OCI-LY7 (cell line): ENCODE results near the gene UNKL. TPM values are rescaled to one million over a fixed set of nuclear protein-coding genes. Genes with fewer than 3 reads are reported as not detected.

Source experiments
- BruUV-seq: library from RNA; stranded (reverse); fragments of 400-500 nt; replicated peaks from 2 replicates; lab custom pipeline; 2021; lab: Mats Ljungman, UMichigan
- CTCF ChIA-PET: fragments of 300-600 bp; sonication (Branson Sonifier 250); formaldehyde crosslinking; loops from one replicate; lab custom pipeline; 2022; ENCODE audit warnings: antibody characterized with exemption; ENCODE audit not compliant: unreplicated experiment; lab: Charles Lee
- POLR2A ChIA-PET: fragments of 300-600 bp; sonication (Branson Sonifier 250); formaldehyde crosslinking; loops from one replicate; lab custom pipeline; 2022; ENCODE audit warnings: antibody characterized with exemption; lab: Charles Lee
- DNase-seq: peaks from one replicate; pipeline ENCODE4 v3.0.0-alpha.2; 2015; ENCODE audit warnings: low spot score
- H2AFZ ChIP-seq: fragments of 200-600 bp; sonication (generic), shearing (Covaris generic); 2 replicates; pipeline ENCODE4 v1.6.1; 2014; ENCODE audit warnings: mild to moderate bottlenecking, antibody characterized with exemption, low read length, moderate library complexity
- H3K27ac ChIP-seq: fragments of 200-600 bp; sonication (generic); 2 replicates; pipeline ENCODE4 v1.5.1; 2014; ENCODE audit warnings: mixed run types, low read depth, mild to moderate bottlenecking, moderate library complexity, low read length, inconsistent platforms; ENCODE audit not compliant: poor library complexity, severe bottlenecking
- H3K36me3 ChIP-seq: fragments of 200-600 bp; sonication (generic); 2 replicates; pipeline ENCODE4 v1.6.1; 2014; ENCODE audit warnings: mild to moderate bottlenecking, antibody characterized with exemption, low read length, moderate library complexity, mixed read lengths; ENCODE audit not compliant: insufficient read depth
- H3K4me1 ChIP-seq: fragments of 200-600 bp; sonication (generic); 2 replicates; pipeline ENCODE4 v1.5.1; 2014; ENCODE audit warnings: mild to moderate bottlenecking, low read length; ENCODE audit not compliant: insufficient read depth, poor library complexity, severe bottlenecking
- H3K4me2 ChIP-seq: fragments of 200-600 bp; sonication (generic); 2 replicates; pipeline ENCODE4 v1.6.1; 2014; ENCODE audit warnings: mild to moderate bottlenecking, low read length
- H3K4me3 ChIP-seq: fragments of 200-600 bp; sonication (generic); 2 replicates; pipeline ENCODE4 v1.5.1; 2014; ENCODE audit warnings: mild to moderate bottlenecking, low read depth, low read length; ENCODE audit not compliant: poor library complexity, severe bottlenecking
- H3K79me2 ChIP-seq: fragments of 200-600 bp; sonication (generic); 2 replicates; pipeline ENCODE4 v1.6.1; 2016; ENCODE audit warnings: low read depth, mild to moderate bottlenecking, low read length, moderate library complexity, mixed read lengths; ENCODE audit not compliant: insufficient read depth
- H3K9me2 ChIP-seq: fragments of 200-600 bp; sonication (generic); 2 replicates; pipeline ENCODE4 v1.6.1; 2016; ENCODE audit warnings: mild to moderate bottlenecking, low read length, mixed read lengths; ENCODE audit not compliant: insufficient read depth
- H3K9me3 ChIP-seq: fragments of 200-600 bp; sonication (generic); 2 replicates; pipeline ENCODE4 v1.6.1; 2014; ENCODE audit warnings: mild to moderate bottlenecking, mixed run types, low read length, mixed read lengths
- H4K20me1 ChIP-seq: fragments of 200-600 bp; sonication (generic); 2 replicates; pipeline ENCODE4 v1.6.1; 2014; ENCODE audit warnings: mild to moderate bottlenecking, antibody characterized with exemption, low read length, moderate library complexity, mixed read lengths; ENCODE audit not compliant: insufficient read depth
- CTCF ChIP-seq: fragments of 200-600 bp; sonication (generic); conservative IDR thresholded peaks from 2 replicates; pipeline ENCODE4 v1.5.1; 2014; ENCODE audit warnings: mild to moderate bottlenecking, antibody characterized with exemption, low read length, moderate library complexity, mixed read lengths
- EZH2phosphoT487 ChIP-seq: fragments of 200-600 bp; sonication (generic); IDR thresholded peaks from 2 replicates; pipeline ENCODE4 v1.6.1; 2018; ENCODE audit warnings: low read depth, borderline replicate concordance, mild to moderate bottlenecking, mixed run types, antibody characterized with exemption, low read length, moderate library complexity, mixed read lengths
- intact Hi-C: fragments of 100-400 bp; cut with micrococcal nuclease; formaldehyde crosslinking; loops from one replicate; pipeline ENCODE4 v1.10.0; 2022; ENCODE audit not compliant: unreplicated experiment
- total RNA-seq, 2 experiments: library from RNA; depleted of rRNA in 1 of 2; stranded (reverse); fragments of >200 nt in 1 of 2; shearing (Covaris generic) in 1 of 2; gene quantifications; 2 replicates each; pipeline ENCODE4 v1.2.3, GENCODE V29; 2014 to 2022

The UNKL gene
- total RNA-seq, 2 experiments from 2014 or later = 31.0 to 33.7 TPM

GRCh38 chr16:1429012-1429411 lies 14.5 kb upstream of the UNKL start:
- H3K4me1 ChIP-seq = peaks cover 4% of the 10 kb centered on the region
- no TSS peak for BruUV-seq
- DNase-seq = no peak
- ChIA-PET POLR2A (no interaction called here), CTCF (interaction anchor here (0.7 kb wide), 1 partner anchor 648 kb away, joined by 6 read pairs; no protein-coding TSS in a partner anchor)
- intact Hi-C loops = loop anchor here (10.0 kb wide), 1 partner anchor 186 kb away; the partner anchor contains the start of genes CRAMP1 and IFT140
- H3K4me3 ChIP-seq = no peak overlapping the region
- no peak overlapping the region for H2AFZ ChIP-seq
- H3K36me3 ChIP-seq = no peaks in the 10 kb centered on the region
- H3K79me2 ChIP-seq = no peaks in the 10 kb centered on the region
- no peaks in the 10 kb centered on the region for H3K9me3 ChIP-seq
- no peaks in the 10 kb centered on the region for H4K20me1 ChIP-seq
- no peaks in the 10 kb centered on the region for H3K9me2 ChIP-seq
- no peak overlapping the region for H3K4me2 ChIP-seq
- TF ChIP-seq EZH2phosphoT487 = no peak
- H3K27ac ChIP-seq = no peak overlapping the region

GRCh38 chr16:1428511-1428910 lies 14.0 kb upstream of the UNKL start:
- ChIA-PET POLR2A (no interaction called here), CTCF (no interaction called here)
- intact Hi-C loops = loop anchor here (10.0 kb wide), 1 partner anchor 186 kb away; the partner anchor contains the start of genes CRAMP1 and IFT140
- Histone ChIP-seq H2AFZ (no peak overlapping the region), H3K79me2 (no peaks in the 10 kb centered on the region), H3K9me3 (no peaks in the 10 kb centered on the region), H3K4me2 (0 out of 2 replicates have a peak overlapping the region, but pooled peaks have one; percentile 9), H3K4me1 (peaks cover 4% of the 10 kb centered on the region), H4K20me1 (no peaks in the 10 kb centered on the region), H3K9me2 (no peaks in the 10 kb centered on the region), H3K27ac (no peak overlapping the region), H3K36me3 (no peaks in the 10 kb centered on the region), H3K4me3 (no peak overlapping the region)
- peak; percentile 49 for DNase-seq
- no TSS peak for BruUV-seq
- no peak for TF ChIP-seq EZH2phosphoT487
- TF ChIP-seq CTCF = peak; percentile 65

- H3K27ac ChIP-seq = no peak overlapping the region
- no peak overlapping the region for H3K4me2 ChIP-seq
- DNase-seq = no peak
- H2AFZ ChIP-seq = no peak overlapping the region
- H3K9me3 ChIP-seq = no peaks in the 10 kb centered on the region
- H3K9me2 ChIP-seq = no peaks in the 10 kb centered on the region
- POLR2A ChIA-PET = no interaction called here
- H3K36me3 ChIP-seq = no peaks in the 10 kb centered on the region
- BruUV-seq = no TSS peak
- TF ChIP-seq CTCF (no peak), EZH2phosphoT487 (no peak)
- H4K20me1 ChIP-seq = no peaks in the 10 kb centered on the region
- peaks cover 4% of the 10 kb centered on the region for H3K4me1 ChIP-seq
- H3K4me3 ChIP-seq = no peak overlapping the region
- H3K79me2 ChIP-seq = no peaks in the 10 kb centered on the region
- intact Hi-C loops = loop anchor here (10.0 kb wide), 1 partner anchor 187 kb away; the partner anchor contains the start of genes CRAMP1 and IFT140
- CTCF ChIA-PET = no interaction called here
Measured at GRCh38 chr16:1427473-1428461, 13.3 kb upstream of the UNKL start.
